ENCODE measurements around the gene TGFBR3L.

GRCh38 chr19:7900931-7901330 is 13.7 kb upstream of the TGFBR3L start:
- no peak for TF ChIP-seq CTCF (IDR thresholded peaks at IDR 0.05)
- no peak for TF ChIP-seq POLR2A (IDR thresholded peaks at IDR 0.05)
